ENCODE data around the gene HAT1. TPM values are rescaled to one million over a fixed set of nuclear protein-coding genes. Genes with fewer than 3 reads are reported as not detected.
"Not testable (repeated sequence)": the region's sequence is repeated elsewhere in the genome, so short reads cannot be mapped to it uniquely, and the experiment has no call there.

The HAT1 gene
- total RNA-seq, 4 donors from 2014 or later: 8.7 to 19.0 (median 12.3) TPM

GRCh38 chr2:171991027-171991426 lies 68.8 kb downstream of the HAT1 start:
- Histone ChIP-seq H3K4me1 (no peaks in the 10 kb centered on the region), H3K27me3 (no peaks in the 10 kb centered on the region), H3K27ac (no peak overlapping the region), H3K9me3 (no peaks in the 10 kb centered on the region), H3K36me3 (no peaks in the 10 kb centered on the region), H3K4me3 (no peak overlapping the region)
- no peak for DNase-seq
- TF ChIP-seq, protein P1, sequence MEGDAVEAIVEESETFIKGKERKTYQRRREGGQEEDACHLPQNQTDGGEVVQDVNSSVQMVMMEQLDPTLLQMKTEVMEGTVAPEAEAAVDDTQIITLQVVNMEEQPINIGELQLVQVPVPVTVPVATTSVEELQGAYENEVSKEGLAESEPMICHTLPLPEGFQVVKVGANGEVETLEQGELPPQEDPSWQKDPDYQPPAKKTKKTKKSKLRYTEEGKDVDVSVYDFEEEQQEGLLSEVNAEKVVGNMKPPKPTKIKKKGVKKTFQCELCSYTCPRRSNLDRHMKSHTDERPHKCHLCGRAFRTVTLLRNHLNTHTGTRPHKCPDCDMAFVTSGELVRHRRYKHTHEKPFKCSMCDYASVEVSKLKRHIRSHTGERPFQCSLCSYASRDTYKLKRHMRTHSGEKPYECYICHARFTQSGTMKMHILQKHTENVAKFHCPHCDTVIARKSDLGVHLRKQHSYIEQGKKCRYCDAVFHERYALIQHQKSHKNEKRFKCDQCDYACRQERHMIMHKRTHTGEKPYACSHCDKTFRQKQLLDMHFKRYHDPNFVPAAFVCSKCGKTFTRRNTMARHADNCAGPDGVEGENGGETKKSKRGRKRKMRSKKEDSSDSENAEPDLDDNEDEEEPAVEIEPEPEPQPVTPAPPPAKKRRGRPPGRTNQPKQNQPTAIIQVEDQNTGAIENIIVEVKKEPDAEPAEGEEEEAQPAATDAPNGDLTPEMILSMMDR (IDR thresholded peaks at IDR 0.05): no peak
- TF ChIP-seq POLR2A (IDR thresholded peaks at IDR 0.05): no peak

- H3K4me1 ChIP-seq: peaks cover 0 to 7% (median 2%) of the 10 kb centered on the region in 4 donors
- H3K4me3 ChIP-seq: no peak overlapping the region
- TF ChIP-seq, protein P1 (IDR thresholded peaks at IDR 0.05): no peak
- TF ChIP-seq POLR2A (IDR thresholded peaks at IDR 0.05): no peak
- H3K9me3 ChIP-seq: no peaks in the 10 kb centered on the region
- no peak overlapping the region for H3K27ac ChIP-seq
- no peaks in the 10 kb centered on the region for H3K36me3 ChIP-seq
- no peaks in the 10 kb centered on the region for H3K27me3 ChIP-seq
- no peak for DNase-seq
Measured at GRCh38 chr2:171995586-171995985, 73.3 kb downstream of the HAT1 start.

GRCh38 chr2:171996021-171996420 lies 73.8 kb downstream of the HAT1 start:
- Histone ChIP-seq H3K4me1 (peaks cover 0 to 7% (median 3%) of the 10 kb centered on the region in 4 donors), H3K9me3 (no peaks in the 10 kb centered on the region), H3K27ac (no peak overlapping the region), H3K4me3 (no peak overlapping the region), H3K36me3 (no peaks in the 10 kb centered on the region), H3K27me3 (no peaks in the 10 kb centered on the region)
- TF ChIP-seq, protein P1 (IDR thresholded peaks at IDR 0.05): no peak
- DNase-seq: no peak

DNA sequence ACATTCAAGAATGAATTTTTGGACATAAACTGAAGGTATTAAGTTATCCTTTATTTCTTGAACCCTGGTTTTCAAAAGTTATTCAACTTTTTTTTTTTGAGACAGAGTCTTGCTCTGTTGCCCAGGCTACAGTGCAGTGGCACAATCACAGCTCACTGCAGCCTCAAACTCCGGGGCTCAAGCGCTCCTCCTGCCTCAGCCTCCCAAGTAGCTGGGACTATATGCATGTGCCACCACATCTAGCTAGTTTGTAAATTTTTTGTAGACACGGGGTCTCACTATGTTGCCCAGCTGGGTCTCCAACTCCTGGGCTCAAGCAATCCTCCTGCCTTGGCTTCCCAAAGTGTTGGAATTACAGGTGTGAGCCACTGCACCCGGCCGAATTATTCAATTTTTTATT lies 74.8 kb downstream of the HAT1 start:
- H3K27me3 ChIP-seq, H3K36me3 ChIP-seq, H3K27ac ChIP-seq, H3K4me3 ChIP-seq, H3K4me1 ChIP-seq, H3K9me3 ChIP-seq, DNase-seq: not testable (repeated sequence)

- Histone ChIP-seq H3K36me3 (no peaks in the 10 kb centered on the region), H3K9me3 (no peaks in the 10 kb centered on the region), H3K27me3 (no peaks in the 10 kb centered on the region), H3K27ac (peak overlapping the region in 1 of 4 donors; percentile 70), H3K4me1 (peaks cover 0 to 7% (median 3%) of the 10 kb centered on the region in 4 donors), H3K4me3 (peak overlapping the region; percentile 51 to 80 (median 71))
- no peak for TF ChIP-seq POLR2A (IDR thresholded peaks at IDR 0.05)
- TF ChIP-seq, protein P1 (IDR thresholded peaks at IDR 0.05): no peak
- no peak for DNase-seq
Measured at GRCh38 chr2:171999161-171999560, 76.9 kb downstream of the HAT1 start.

DNA sequence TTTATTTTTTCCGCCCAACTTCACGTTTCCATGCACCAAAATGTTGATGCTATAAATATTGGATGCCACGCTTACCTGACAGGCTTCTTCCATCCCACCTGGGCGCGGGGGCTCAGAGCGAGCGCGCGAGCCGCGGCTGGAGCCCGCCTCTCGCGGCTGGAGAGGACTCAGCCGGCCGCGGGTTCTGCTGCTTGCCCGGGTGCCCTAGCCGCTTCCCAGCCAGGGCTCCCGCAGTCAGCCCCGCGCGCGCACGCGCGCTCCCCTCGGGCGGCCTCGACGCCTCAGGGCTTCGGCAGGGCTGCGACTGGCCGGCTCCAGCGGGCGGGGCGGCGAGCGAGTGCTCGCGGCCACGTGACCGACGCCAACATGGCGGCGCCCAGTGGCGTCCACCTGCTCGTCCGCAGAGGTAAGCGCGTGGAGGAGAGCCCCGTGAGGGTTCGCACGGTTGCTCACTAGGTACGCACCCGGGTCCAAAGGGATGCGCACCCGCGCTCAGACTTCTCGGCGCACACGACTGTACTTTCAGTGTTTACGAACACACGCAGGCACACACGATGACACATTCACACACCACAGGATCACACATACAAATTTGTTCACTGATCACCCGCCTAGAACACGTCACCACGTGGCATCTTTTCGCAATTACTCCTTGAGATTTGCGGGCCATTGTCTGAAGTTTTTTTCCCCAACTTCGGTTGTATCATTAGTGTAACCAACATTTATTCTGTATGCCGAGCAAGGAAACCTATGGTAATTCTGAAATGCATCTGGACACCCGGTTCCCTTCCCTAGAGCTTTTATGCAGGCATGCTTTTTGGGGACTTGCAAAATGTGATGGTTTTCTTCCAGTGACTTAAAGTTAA lies 77.6 kb downstream of the HAT1 start, which contains the start of gene METAP1D:
Gene METAP1D, plus strand, starts transcription at position 350 of the 866 bp plus-strand sequence. Its CDS starts 17 bp downstream, at position 367.
- peak within 1 kb of the TSS; percentile 6 to 70 (median 31) for H3K27ac ChIP-seq
- H3K4me1 ChIP-seq: peaks cover 0 to 7% (median 3%) of the 10 kb centered on the region in 4 donors
- no peaks in the 10 kb centered on the region for H3K36me3 ChIP-seq
- no peaks in the 10 kb centered on the region for H3K27me3 ChIP-seq
- H3K4me3 ChIP-seq: peak within 1 kb of the TSS; percentile 51 to 80 (median 71)
- H3K9me3 ChIP-seq: no peaks in the 10 kb centered on the region
- DNase-seq: peak; percentile 84 to 94 (median 93)
- peak in 1 of 2 donors; percentile 24 for TF ChIP-seq POLR2A (IDR thresholded peaks at IDR 0.05)
- TF ChIP-seq, protein P1 (IDR thresholded peaks at IDR 0.05): no peak

Measured in Peyer's patch (tissue), 4 donors.